ENCODE results near the gene TASP1. TPM values are rescaled to one million over a fixed set of nuclear protein-coding genes. Genes with fewer than 3 reads are reported as not detected.

TASP1 gene
- total RNA-seq, 4 donors from 2014 or later: 7.7 to 20.0 (median 8.7) TPM

DNA sequence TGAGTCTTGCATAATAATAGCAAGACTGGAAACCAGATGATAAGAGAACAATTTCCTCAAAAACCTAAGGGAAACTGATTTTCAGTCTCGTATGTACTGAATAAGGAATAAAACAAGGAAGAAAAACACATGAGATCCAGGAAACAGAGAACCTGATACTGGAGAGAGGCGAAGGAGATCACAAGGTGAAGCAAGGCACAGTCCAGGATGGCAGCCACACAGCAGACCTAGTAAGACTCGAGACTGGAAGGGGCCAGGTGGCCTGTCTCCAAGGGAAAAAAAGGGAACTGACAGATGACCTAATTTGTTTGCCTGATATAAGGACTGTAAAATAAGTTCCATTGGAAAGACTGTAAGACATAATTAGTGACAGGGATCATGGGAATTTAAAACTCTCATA, 71.1 kb downstream of the TASP1 start:
- no peak for TF ChIP-seq POLR2A (IDR thresholded peaks at IDR 0.05)
- TF ChIP-seq, protein P1, sequence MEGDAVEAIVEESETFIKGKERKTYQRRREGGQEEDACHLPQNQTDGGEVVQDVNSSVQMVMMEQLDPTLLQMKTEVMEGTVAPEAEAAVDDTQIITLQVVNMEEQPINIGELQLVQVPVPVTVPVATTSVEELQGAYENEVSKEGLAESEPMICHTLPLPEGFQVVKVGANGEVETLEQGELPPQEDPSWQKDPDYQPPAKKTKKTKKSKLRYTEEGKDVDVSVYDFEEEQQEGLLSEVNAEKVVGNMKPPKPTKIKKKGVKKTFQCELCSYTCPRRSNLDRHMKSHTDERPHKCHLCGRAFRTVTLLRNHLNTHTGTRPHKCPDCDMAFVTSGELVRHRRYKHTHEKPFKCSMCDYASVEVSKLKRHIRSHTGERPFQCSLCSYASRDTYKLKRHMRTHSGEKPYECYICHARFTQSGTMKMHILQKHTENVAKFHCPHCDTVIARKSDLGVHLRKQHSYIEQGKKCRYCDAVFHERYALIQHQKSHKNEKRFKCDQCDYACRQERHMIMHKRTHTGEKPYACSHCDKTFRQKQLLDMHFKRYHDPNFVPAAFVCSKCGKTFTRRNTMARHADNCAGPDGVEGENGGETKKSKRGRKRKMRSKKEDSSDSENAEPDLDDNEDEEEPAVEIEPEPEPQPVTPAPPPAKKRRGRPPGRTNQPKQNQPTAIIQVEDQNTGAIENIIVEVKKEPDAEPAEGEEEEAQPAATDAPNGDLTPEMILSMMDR (IDR thresholded peaks at IDR 0.05): no peak
- no peak overlapping the region for H3K4me3 ChIP-seq
- no peaks in the 10 kb centered on the region for H3K4me1 ChIP-seq
- no peaks in the 10 kb centered on the region for H3K27me3 ChIP-seq
- WGBS, 2 donors: 74 to 76% methylated on average over 3 of the region's 3 CpGs
- H3K9me3 ChIP-seq: no peaks in the 10 kb centered on the region
- peaks cover 0 to 16% (median 0%) of the 10 kb centered on the region in 3 donors for H3K36me3 ChIP-seq
- no peak for DNase-seq
- intact Hi-C loops (cut with DNase I): no loop called here
- no peak overlapping the region for H3K27ac ChIP-seq

- Histone ChIP-seq H3K4me1 (no peaks in the 10 kb centered on the region), H3K27ac (no peak overlapping the region), H3K36me3 (peaks cover 0 to 22% (median 0%) of the 10 kb centered on the region in 3 donors), H3K9me3 (no peaks in the 10 kb centered on the region), H3K27me3 (no peaks in the 10 kb centered on the region), H3K4me3 (no peak overlapping the region)
- 94 to 100% methylated on average over 1 of the region's 1 CpG for WGBS, 2 donors
- intact Hi-C loops (cut with DNase I): no loop called here
- no peak for TF ChIP-seq POLR2A (IDR thresholded peaks at IDR 0.05)
- TF ChIP-seq, protein P1 (IDR thresholded peaks at IDR 0.05): no peak
- DNase-seq: no peak
Observed at GRCh38 chr20:13563854-13564253, 74.9 kb downstream of the TASP1 start.

DNA sequence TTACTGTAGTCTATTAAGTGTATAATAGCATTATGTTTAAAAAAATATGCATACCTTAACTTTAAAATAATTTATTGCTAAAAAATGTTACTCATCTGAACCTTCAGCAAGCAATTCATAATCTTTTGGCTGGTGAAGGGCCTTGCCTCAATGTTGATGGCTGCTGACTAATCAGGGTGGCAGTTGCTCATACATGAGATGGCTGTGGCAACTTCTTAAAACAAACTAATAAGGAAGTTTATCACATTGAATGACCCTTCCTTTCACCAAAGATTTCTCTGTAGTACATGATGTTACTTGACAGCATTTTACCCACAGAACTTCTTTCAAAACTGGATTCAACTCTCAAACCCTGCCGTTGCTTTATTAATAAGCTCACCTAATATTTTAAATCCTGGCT, 84.0 kb downstream of the TASP1 start:
- Histone ChIP-seq H3K4me3 (no peak overlapping the region), H3K9me3 (no peaks in the 10 kb centered on the region), H3K4me1 (no peaks in the 10 kb centered on the region), H3K36me3 (peaks cover 0 to 10% (median 0%) of the 10 kb centered on the region in 3 donors), H3K27ac (no peak overlapping the region), H3K27me3 (no peaks in the 10 kb centered on the region)
- intact Hi-C loops (cut with DNase I): no loop called here
- DNase-seq: no peak
- WGBS, 2 donors: 40 to 79% methylated on average over 1 of the region's 1 CpG
- TF ChIP-seq, protein P1 (IDR thresholded peaks at IDR 0.05): no peak
- no peak for TF ChIP-seq POLR2A (IDR thresholded peaks at IDR 0.05)

- WGBS, 2 donors: 79 to 88% methylated on average over 3 of the region's 3 CpGs
- TF ChIP-seq POLR2A (IDR thresholded peaks at IDR 0.05): no peak
- TF ChIP-seq, protein P1 (IDR thresholded peaks at IDR 0.05): no peak
- H3K27ac ChIP-seq: no peak overlapping the region
- H3K27me3 ChIP-seq: no peaks in the 10 kb centered on the region
- H3K9me3 ChIP-seq: no peaks in the 10 kb centered on the region
- H3K4me1 ChIP-seq: no peaks in the 10 kb centered on the region
- intact Hi-C loops (cut with DNase I): no loop called here
- H3K36me3 ChIP-seq: peaks cover 0 to 5% (median 0%) of the 10 kb centered on the region in 3 donors
- no peak for DNase-seq
- no peak overlapping the region for H3K4me3 ChIP-seq
Observed at GRCh38 chr20:13554076-13554475, 84.7 kb downstream of the TASP1 start.

DNA sequence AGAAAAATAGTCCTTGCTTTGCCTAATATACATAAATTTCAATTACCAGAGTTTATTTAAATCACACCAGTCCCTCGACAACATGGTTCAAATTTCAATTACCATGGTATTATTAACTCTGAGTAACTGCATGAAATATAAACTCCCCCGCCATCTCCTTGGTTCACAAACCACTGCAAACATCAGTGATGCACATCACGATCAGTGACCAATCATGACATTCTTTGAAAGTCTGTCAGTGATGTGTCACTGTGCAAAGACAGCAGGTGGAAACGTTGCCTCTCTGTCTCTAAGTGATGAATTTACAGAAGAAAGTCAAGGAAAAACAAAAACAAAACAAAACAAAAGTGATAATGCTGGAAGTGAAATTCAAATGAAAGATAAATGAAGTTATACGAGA, 86.7 kb downstream of the TASP1 start:
- no peaks in the 10 kb centered on the region for H3K27me3 ChIP-seq
- no peaks in the 10 kb centered on the region for H3K36me3 ChIP-seq
- H3K4me1 ChIP-seq: no peaks in the 10 kb centered on the region
- intact Hi-C loops (cut with DNase I): no loop called here
- H3K9me3 ChIP-seq: no peaks in the 10 kb centered on the region
- 79 to 83% methylated on average over 5 of the region's 5 CpGs for WGBS, 2 donors
- no peak overlapping the region for H3K27ac ChIP-seq
- TF ChIP-seq, protein P1 (IDR thresholded peaks at IDR 0.05): no peak
- no peak for TF ChIP-seq POLR2A (IDR thresholded peaks at IDR 0.05)
- no peak for DNase-seq
- H3K4me3 ChIP-seq: no peak overlapping the region
